Caki2 (cell line): Measurements from ENCODE around the gene POLR1B. TPM values are rescaled to one million over a fixed set of nuclear protein-coding genes. Genes with fewer than 3 reads are reported as not detected.
A peak's percentile ranks its signal among the peaks of the same experiment; 100 is the strongest.
"Not testable (repeated sequence)": the region's sequence is repeated elsewhere in the genome, so short reads cannot be mapped to it uniquely, and the experiment has no call there.

Experiments
- DNase-seq: peaks from one replicate; pipeline ENCODE4 v3.0.0-alpha.2; 2015; ENCODE audit warnings: low read depth
- in situ Hi-C: cut with HindIII; loops from 2 replicates; pipeline ENCODE4 v1.10.0; 2016; ENCODE audit warnings: low sequenced_read_pairs, low pct_unique_long_range_greater_than_20kb, mixed read lengths
- total RNA-seq: library from RNA; depleted of rRNA; stranded (reverse); fragments of >200 nt; shearing (Covaris generic); gene quantifications from 2 replicates; pipeline ENCODE4 v1.2.3, GENCODE V29; 2014; ENCODE audit warnings: low replicate concordance; rRNA removed

POLR1B gene, protein sequence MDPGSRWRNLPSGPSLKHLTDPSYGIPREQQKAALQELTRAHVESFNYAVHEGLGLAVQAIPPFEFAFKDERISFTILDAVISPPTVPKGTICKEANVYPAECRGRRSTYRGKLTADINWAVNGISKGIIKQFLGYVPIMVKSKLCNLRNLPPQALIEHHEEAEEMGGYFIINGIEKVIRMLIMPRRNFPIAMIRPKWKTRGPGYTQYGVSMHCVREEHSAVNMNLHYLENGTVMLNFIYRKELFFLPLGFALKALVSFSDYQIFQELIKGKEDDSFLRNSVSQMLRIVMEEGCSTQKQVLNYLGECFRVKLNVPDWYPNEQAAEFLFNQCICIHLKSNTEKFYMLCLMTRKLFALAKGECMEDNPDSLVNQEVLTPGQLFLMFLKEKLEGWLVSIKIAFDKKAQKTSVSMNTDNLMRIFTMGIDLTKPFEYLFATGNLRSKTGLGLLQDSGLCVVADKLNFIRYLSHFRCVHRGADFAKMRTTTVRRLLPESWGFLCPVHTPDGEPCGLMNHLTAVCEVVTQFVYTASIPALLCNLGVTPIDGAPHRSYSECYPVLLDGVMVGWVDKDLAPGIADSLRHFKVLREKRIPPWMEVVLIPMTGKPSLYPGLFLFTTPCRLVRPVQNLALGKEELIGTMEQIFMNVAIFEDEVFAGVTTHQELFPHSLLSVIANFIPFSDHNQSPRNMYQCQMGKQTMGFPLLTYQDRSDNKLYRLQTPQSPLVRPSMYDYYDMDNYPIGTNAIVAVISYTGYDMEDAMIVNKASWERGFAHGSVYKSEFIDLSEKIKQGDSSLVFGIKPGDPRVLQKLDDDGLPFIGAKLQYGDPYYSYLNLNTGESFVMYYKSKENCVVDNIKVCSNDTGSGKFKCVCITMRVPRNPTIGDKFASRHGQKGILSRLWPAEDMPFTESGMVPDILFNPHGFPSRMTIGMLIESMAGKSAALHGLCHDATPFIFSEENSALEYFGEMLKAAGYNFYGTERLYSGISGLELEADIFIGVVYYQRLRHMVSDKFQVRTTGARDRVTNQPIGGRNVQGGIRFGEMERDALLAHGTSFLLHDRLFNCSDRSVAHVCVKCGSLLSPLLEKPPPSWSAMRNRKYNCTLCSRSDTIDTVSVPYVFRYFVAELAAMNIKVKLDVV
- total RNA-seq: 19.3 and 20.9 TPM in 2 replicates

DNA sequence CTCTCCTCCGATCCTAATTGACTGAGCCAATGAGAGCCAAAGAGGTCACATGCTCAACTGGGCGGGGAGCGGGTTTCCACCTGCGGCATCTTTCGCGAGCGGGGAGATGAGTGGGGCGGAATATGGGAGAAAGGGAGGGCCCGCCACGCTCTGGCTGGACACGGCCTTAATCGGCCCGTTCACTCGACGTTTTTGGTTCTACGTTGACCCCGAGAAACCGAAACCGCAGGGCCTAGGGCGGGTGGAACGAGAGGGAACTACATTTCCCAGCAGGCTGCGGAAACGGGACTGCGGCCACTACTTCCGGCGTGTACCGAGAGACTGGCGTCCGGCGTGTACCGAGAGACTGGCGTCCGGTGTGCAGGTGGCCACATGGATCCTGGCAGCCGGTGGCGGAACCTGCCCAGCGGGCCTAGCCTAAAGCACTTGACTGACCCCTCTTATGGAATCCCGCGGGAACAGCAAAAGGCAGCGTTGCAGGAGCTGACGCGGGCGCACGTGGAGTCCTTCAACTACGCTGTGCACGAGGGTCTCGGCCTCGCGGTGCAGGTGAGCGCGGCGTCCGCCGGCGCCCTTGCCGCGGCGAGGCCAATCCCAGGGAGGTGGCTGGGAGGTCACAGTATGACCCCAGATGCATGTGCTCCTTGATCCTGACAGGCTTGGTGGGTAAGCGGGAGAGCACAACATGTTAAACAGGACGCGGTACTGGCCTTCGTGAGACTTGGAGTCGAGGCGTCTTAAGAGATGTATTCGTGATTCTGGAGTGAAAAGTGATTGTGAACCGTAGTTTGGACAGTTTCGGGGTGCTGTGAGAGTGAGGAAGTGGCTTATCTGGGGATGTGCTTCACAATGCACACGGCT, at the start of gene POLR1B:
Gene POLR1B, plus strand, starts transcription at position 343 of the 861 bp plus-strand sequence. Its CDS starts 30 bp downstream, at position 373.
- in situ Hi-C loops: no loop called here
- peak; percentile 92 for DNase-seq

DNA sequence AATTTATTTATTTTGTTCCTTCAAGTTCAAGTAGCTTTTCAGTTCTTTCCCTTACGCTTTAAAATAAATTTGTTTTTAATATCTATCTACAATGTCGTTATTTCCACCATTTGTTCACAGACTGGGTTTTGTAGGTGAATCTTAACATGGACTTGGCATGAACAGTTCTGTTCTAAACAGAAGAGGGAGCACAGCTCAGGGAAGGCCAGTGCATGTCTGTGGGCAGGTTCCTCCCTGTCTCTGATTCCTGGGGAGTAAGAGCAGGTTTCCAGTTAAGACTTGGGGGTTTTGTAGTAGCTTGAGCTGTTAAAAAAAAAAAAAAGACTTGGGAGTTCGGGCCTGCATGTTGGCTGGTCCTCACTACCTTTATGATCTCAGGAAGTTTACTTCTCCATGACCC, 49.2 kb upstream of the POLR1B start:
- DNase-seq: peak; percentile 10
- in situ Hi-C loops: no loop called here

DNA sequence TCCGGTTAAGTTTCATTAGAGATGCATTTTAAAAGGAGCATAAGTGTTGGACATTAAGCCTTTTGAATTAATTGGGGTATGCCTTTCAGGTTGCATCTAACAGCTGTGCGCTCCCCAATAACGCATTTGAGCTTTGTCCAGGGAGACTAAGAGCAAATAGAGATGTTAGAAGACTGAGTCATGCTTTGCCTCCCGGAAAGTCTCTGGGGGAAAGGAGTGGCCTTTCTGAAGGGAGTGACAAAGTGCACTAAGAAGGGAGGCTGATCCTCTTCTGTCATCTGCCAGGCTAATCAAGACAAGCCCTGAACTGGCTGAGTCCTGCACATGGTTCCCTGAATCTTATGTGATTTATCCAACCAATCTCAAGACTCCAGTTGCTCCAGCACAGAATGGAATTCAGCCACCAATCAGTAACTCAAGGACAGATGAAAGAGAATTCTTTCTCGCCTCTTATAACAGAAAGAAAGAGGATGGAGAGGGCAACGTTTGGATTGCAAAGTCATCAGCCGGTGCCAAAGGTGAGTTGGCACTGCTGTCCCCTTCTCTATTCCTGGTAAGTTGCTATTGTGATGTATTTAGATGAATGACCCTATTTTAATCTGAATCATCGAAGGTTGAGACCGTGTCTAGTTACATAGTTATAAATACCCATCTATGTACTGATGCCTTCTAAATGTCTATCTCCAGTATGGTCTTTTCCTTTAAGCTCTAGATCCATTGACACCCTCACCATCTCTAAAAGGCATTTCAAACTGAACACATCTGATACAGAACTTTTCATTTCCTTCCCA, 48.2 kb upstream of the POLR1B start:
- in situ Hi-C loops: no loop called here

DNA sequence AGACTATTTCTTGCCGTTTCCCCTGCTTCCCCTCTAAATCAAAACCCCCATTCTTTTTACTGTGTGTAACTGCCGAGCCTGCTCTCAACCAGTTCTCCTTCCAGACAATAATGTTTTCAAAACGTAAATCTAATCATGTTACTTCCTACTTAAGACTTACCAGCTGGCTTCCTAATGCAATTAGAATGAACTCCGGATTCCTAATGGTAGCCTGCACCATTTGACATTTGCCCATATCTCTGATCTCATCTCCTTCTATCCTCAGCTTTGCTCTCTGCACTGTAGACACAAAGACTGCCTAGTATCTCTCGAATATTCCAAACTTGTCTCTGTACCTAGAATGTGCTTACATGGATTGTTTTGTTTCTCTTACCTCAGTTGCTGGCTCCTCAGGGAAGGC, 47.4 kb upstream of the POLR1B start:
- no peak for DNase-seq
- in situ Hi-C loops: no loop called here

More for the DNA sequence above, 48.2 kb upstream of the POLR1B start:
- DNase-seq: peak; percentile 68

DNA sequence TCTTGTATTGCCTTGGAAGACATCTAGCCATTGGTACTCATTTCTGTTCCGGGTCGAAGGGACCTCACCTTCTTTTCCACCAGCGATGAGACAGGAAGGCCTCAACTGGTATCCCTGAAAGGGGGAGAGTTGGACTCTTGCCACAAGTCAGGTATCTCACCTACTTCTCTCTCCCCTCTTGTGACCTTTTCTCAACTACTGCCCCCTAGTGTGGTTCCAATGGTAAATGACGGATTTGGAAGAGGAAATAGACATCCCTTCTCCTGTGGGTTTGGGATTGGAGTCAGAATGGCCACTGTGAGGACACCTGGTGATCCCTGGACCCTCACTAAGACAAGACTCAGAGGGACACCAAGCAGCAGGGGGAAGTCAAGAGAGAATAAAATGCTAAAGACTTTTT, 46.4 kb upstream of the POLR1B start:
- in situ Hi-C loops, DNase-seq: not testable (repeated sequence)

DNA sequence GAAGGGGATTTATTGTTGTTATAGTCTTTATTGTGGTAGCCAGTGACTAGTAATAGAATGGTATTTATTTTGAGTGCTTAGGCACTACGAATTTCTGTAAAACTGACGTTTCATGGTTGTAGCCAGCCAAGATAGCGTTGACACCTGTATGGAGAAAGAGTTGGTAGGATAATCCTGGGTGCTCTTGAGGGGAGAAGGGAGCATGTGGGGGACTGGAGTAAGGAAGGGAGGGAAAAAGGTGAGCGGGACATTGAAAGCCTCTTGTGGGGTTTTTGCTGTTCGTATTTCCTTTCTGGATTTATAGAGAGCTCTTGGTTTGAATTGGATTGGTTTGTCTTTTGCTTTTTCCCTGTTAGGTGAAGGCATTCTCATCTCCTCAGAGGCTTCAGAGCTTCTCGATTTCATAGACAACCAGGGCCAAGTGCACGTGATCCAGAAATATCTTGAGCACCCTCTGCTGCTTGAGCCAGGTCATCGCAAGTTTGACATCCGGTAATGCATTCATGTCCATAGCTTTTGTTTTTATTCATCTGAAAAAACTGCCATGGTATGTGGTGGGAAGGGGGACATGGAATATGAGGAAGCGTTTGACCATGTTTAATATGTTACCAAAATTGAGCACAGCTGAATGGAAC, 41.3 kb upstream of the POLR1B start:
- peak; percentile 42 for DNase-seq
- in situ Hi-C loops: not testable (repeated sequence)

DNA sequence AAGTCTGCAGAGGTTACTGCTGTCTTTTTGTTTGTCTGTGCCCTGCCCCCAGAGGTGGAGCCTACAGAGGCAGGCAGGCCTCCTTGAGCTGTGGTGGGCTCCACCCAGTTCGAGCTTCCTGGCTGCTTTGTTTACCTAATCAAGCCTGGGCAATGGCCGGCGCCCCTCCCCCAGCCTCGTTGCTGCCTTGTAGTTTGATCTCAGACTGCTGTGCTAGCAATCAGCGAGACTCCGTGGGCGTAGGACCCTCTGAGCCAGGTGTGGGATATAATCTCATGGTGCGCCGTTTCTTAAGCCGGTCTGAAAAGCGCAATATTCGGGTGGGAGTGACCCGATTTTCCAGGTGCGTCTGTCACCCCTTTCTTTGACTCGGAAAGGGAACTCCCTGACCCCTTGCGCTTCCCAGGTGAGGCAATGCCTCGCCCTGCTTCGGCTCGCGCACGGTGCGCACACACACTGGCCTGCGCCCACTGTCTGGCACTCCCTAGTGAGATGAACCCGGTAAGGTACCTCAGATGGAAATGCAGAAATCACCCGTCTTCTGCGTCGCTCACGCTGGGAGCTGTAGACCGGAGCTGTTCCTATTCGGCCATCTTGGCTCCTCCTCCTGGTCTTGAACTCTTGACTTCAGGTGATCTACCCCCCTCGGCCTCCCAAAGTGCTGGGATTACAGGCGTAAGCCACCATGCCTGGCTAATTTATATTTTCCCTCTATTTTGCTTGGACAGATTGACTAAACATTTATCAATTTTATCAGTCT, 32.8 kb upstream of the POLR1B start:
- DNase-seq, in situ Hi-C loops: not testable (repeated sequence)

DNA sequence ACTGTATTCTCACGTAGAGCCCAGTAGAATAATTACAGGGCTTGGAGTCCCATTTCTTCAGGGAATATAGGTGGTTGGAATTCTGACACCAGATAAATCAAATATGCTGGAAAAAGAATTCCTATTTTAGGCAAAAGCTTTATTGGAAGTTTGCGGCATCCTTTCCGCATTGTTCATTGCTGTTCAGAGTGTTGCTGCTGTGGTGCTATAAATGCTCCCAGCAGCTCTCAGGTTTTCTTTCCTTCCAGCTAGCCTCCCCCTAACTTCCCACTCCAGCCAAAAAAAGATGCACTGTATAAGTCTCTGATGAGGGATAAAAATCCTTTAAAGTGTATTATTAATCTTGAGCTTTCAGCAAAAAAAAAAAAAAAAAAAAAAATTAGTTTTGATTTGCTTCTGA, 25.5 kb upstream of the POLR1B start:
- in situ Hi-C loops: no loop called here
- DNase-seq: no peak

DNA sequence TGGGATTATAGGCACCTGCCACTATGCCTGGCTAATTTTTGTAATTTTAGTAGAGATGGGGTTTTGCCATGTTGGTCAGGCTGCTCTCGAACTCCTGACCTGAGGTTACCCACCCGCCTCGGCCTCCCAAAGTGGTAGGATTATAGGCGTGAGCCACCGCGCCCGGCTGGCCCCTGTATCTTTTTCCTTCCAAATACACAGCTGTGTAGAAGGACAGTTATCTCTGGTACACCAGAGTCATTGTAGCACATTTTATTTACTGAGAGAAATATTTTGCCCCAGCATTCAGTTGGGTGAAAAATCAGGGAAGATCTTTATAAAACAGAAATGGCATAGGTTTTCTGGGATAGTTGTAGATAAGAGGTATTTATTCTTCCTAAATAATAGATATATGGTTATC, 23.5 kb upstream of the POLR1B start:
- in situ Hi-C loops: no loop called here
- no peak for DNase-seq

DNA sequence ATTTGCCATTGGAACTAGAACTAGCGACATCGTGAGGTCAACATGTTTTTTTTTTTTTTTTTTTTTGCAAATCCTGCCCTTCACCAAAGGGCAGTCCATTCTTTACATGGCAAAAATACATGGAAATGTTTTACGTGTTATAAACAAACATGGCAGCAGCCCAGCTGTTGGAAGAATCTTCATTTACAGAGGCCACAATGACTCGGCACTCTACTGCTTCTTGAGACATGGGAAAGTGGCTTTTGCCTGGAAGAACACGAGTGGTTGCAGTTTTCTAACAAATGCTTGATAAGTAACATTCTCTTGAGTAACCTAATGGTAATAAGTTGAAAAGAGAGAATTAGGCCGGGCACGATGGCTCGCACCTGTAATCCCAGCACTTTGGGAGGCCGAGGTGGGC, 22.8 kb upstream of the POLR1B start:
- in situ Hi-C loops: no loop called here
- DNase-seq: no peak

DNA sequence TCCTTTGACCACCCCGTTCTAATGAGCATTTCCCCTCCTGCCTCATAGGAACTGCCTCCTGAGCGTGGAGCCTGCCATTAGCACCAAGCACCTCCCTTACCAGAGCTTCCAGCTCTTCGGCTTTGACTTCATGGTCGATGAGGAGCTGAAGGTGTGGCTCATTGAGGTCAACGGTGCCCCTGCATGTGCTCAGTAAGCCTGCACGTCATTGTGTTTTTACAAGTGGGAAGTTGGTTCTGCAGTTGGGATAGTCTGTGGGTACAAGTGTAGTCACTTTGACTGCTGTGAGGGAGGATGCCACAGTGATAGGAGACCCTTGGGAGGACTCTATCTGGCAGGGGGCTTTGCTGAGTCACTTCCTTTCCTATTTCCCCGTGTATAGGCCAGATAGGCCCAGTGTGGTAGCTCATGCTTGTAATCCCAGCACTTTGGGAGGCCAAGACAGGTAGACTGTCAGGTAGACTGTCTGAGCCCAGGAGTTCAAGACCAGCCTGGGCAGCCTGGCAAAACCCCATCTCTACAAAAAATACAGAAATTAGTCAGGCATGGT, 22.0 kb upstream of the POLR1B start:
- in situ Hi-C loops: no loop called here
- no peak for DNase-seq

DNA sequence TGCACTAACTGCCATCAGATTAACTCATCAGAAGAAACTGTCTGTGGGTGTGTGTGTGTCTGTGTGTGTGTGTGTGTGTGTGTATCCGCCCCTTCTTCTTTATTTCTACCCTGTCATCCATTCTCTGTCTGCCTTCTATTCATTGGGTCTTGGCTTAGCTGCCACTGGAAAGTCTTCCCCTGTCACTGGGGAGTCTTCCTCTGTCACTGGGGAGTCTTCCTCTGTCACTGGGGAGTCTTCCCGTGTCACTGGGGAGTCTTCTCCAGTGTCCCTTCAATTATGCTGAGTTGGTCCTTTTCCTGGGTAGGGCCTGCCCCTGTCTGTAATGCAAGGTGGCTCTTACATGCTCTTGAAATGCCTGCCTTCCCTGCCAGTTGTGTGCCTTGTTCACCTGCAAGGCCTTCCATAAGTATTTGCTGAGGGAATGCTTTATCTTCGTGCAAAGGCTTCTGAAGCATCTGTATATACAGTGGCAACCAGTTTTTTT, 18.9 kb upstream of the POLR1B start:
- DNase-seq: no peak

DNA sequence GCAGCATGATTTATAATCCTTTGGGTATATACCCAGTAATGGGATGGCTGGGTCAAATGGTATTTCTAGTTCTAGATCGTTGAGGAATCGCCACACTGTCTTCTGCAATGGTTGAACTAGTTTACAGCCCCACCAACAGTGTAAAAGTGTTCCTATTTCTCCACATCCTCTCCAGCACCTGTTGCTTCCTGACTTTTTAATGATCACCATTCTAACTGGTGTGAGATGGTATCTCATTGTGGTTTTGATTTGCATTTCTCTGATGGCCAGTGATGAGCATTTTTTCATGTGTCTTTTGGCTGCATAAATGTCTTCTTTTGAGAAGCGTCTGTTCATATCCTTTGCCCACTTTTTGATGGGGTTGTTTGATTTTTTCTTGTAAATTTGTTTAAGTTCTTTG, 18.0 kb upstream of the POLR1B start:
- DNase-seq: not testable (repeated sequence)

More for the DNA sequence above, 18.9 kb upstream of the POLR1B start:
- in situ Hi-C loops: no loop called here

DNA sequence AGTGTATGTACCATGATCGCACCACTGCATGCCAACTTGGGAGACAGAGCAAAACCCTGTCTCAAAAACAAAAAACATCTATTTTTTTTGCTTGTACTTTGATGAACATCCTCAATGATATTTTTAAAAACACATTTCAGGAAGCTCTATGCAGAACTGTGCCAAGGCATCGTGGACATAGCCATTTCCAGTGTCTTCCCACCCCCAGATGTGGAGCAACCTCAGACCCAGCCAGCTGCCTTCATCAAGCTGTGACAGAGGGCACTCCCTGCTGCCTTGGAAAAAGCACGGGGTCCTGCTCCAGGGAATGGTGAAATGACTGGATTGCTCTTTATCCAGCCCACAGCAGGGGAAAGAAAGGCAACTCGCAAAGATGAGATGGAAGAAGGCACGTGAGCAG, 13.7 kb upstream of the POLR1B start:
- no peak for DNase-seq
- in situ Hi-C loops: no loop called here

More for the DNA sequence above, 18.0 kb upstream of the POLR1B start:
- in situ Hi-C loops: not testable (repeated sequence)

DNA sequence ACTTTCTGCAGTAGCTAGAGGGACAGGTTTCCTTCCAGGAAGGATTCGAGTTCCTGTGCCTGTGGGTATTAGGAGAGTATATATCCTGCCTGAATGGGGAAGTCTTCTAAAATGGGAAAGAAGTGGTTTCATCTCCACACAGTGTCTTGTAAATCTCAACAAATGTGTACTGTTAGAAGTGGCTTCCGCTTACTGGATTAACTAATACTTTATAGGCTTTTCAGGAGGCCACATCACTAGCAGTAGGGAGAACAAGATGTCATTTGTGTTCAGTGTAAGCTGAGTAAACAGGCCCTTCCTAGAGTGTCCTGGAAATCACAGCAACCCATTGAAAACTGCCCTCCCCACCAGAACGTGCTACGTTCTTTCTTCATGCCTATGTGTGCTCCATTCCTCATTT, 12.5 kb upstream of the POLR1B start:
- in situ Hi-C loops: no loop called here
- DNase-seq: no peak

DNA sequence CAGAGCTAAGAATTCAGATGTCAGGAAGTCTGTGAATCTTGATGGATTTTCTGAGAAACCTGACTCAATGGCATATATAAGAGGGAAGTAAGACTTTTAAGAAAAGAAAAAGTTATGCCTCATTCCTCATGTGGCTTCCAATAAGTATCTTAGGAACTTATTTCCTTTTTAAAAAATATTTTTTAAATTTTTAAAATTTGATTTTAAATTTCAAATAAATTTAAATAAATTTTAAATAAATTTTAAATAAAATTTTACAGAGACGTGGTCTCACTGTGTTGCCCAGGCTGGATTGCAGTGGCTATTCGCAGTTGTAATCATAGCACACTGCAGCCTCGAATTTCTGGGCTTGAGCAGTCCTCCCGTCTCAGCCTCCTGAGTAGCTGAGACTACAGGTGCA, 11.5 kb upstream of the POLR1B start:
- no peak for DNase-seq
- in situ Hi-C loops: no loop called here
